Ovary (tissue), 3 donors: ENCODE results near the gene CPXM2.

Experiments used
- CTCF ChIP-seq, 3 donors: fragments of 450-650 bp in 2 of 3; fragments of 200-600 bp in 1 of 3; IDR thresholded peaks; one replicate each; pipeline versions ENCODE4 v1.5.1 to v1.8.0; 2016 to 2022; ENCODE audit warnings: antibody characterized with exemption in 3 of 3, mild to moderate bottlenecking in 1 of 3
- EP300 ChIP-seq: sonication (generic); formaldehyde crosslinking; IDR thresholded peaks from one replicate; pipeline ENCODE4 v1.6.1; 2017; ENCODE audit warnings: antibody characterized with exemption
- POLR2A ChIP-seq: fragments of 450-650 bp; IDR thresholded peaks from one replicate; pipeline ENCODE4 v1.6.1; 2017; ENCODE audit warnings: antibody characterized with exemption, mild to moderate bottlenecking, moderate library complexity
- donor health status: DM: no; HTN: no; CAD: no.

GRCh38 chr10:123909866-123910265 lies 18.3 kb upstream of the CPXM2 start:
- no peak for TF ChIP-seq CTCF (IDR thresholded peaks at IDR 0.05)
- TF ChIP-seq EP300, result no peak
- no peak for TF ChIP-seq POLR2A
